IMR-90 (cell line): ENCODE data around the gene EPN2. TPM values are rescaled to one million over a fixed set of nuclear protein-coding genes. Genes with fewer than 3 reads are reported as not detected.

Source experiments
- ATAC-seq: fragments of 200-7000 bp; cut with Tn5 transposase; 2 replicates; pipeline ENCODE4 v1.9.1; 2020; ENCODE audit warnings: low read depth, mild to moderate bottlenecking, moderate library complexity
- BruUV-seq: library from RNA; stranded (reverse); fragments of 400-500 nt; replicated peaks from 2 replicates; lab custom pipeline; 2021; lab: Mats Ljungman, UMichigan
- CTCF ChIA-PET: fragments of 300-600 bp; formaldehyde crosslinking; extraction: SDS; loops from one replicate; lab custom pipeline; 2021; ENCODE audit warnings: antibody characterized with exemption; lab: Yijun Ruan, JAX
- POLR2A ChIA-PET: fragments of 300-600 bp; sonication (Branson Sonifier 250); formaldehyde crosslinking; loops from one replicate; lab custom pipeline; 2022; ENCODE audit warnings: antibody characterized with exemption; ENCODE audit not compliant: unreplicated experiment; lab: Charles Lee
- DNase-seq: peaks from one replicate; pipeline ENCODE4 v3.0.0; 2013
- H2AFZ ChIP-seq: replicated peaks from 2 replicates; pipeline ENCODE3; 2013; ENCODE audit warnings: low read length, mild to moderate bottlenecking; ENCODE audit not compliant: poor library complexity
- H2AK5ac ChIP-seq: 2 replicates; pipeline ENCODE4 v1.6.1; 2013; ENCODE audit warnings: low read depth, low read length, inconsistent platforms
- H2AK9ac ChIP-seq: replicated peaks from 2 replicates; pipeline ENCODE3; 2013; ENCODE audit warnings: mild to moderate bottlenecking, low read depth, low read length, moderate library complexity; ENCODE audit not compliant: poor library complexity
- H2BK120ac ChIP-seq: 2 replicates; pipeline ENCODE4 v1.6.1; 2013; ENCODE audit warnings: low read depth, low read length, inconsistent platforms
- H2BK15ac ChIP-seq: 3 replicates; pipeline ENCODE4 v1.6.1; 2013; ENCODE audit warnings: low read depth, low read length, inconsistent platforms
- H2BK20ac ChIP-seq: 2 replicates; pipeline ENCODE4 v1.6.1; 2013; ENCODE audit warnings: low read depth, mild to moderate bottlenecking, inconsistent platforms, low read length, moderate library complexity
- H2BK5ac ChIP-seq: 2 replicates; pipeline ENCODE4 v1.6.1; 2013; ENCODE audit warnings: mild to moderate bottlenecking, low read depth, low read length, inconsistent platforms; ENCODE audit not compliant: poor library complexity, severe bottlenecking
- H3K14ac ChIP-seq: replicated peaks from 2 replicates; pipeline ENCODE4 v1.6.1; 2013; ENCODE audit warnings: low read depth, low read length, inconsistent platforms
- H3K18ac ChIP-seq: 2 replicates; pipeline ENCODE4 v1.6.1; 2013; ENCODE audit warnings: low read depth, low read length, control low read depth
- H3K23ac ChIP-seq: 2 replicates; pipeline ENCODE4 v1.6.1; 2013; ENCODE audit warnings: low read depth, low read length, inconsistent platforms
- H3K27ac ChIP-seq: 2 replicates; pipeline ENCODE4 v1.5.1; 2013; ENCODE audit warnings: mild to moderate bottlenecking, control low read depth, low read length; ENCODE audit not compliant: insufficient read depth
- H3K27me3 ChIP-seq: 2 replicates; pipeline ENCODE4 v1.6.1; 2013; ENCODE audit warnings: low read length; ENCODE audit not compliant: control insufficient read depth, insufficient read depth
- H3K36me3 ChIP-seq: 2 replicates; pipeline ENCODE4 v1.6.1; 2013; ENCODE audit warnings: low read length, mixed read lengths; ENCODE audit not compliant: control insufficient read depth, insufficient read depth
- H3K4ac ChIP-seq: 2 replicates; pipeline ENCODE4 v1.6.1; 2013; ENCODE audit warnings: low read depth, low read length, inconsistent platforms
- H3K4me1 ChIP-seq: 2 replicates; pipeline ENCODE4 v1.6.1; 2013; ENCODE audit warnings: low read length, mixed read lengths; ENCODE audit not compliant: control insufficient read depth, insufficient read depth
- H3K4me2 ChIP-seq: 2 replicates; pipeline ENCODE4 v1.6.1; 2013; ENCODE audit warnings: low read depth, mild to moderate bottlenecking, control low read depth, low read length, moderate library complexity
- H3K4me3 ChIP-seq: 2 replicates; pipeline ENCODE4 v1.5.1; 2013; ENCODE audit warnings: low read depth, mild to moderate bottlenecking, control low read depth, low read length, moderate library complexity; ENCODE audit not compliant: insufficient read depth
- H3K56ac ChIP-seq: 2 replicates; pipeline ENCODE4 v1.6.1; 2013; ENCODE audit warnings: low read length, inconsistent platforms; ENCODE audit not compliant: insufficient read depth; ENCODE audit errors: extremely low read depth
- H3K79me1 ChIP-seq, 2 experiments: 2 replicates each; pipeline ENCODE4 v1.6.1; 2013; ENCODE audit warnings: low read length in 2 of 2, inconsistent platforms in 1 of 2, low read depth in 1 of 2
- H3K9ac ChIP-seq: 2 replicates; pipeline ENCODE4 v1.6.1; 2013; ENCODE audit warnings: low read depth, low read length, control low read depth
- H3K9me1 ChIP-seq: 2 replicates; pipeline ENCODE4 v1.6.1; 2013; ENCODE audit warnings: low read length, inconsistent platforms; ENCODE audit not compliant: insufficient read depth
- H3K9me3 ChIP-seq: 2 replicates; pipeline ENCODE4 v1.6.1; 2013; ENCODE audit warnings: low read length; ENCODE audit not compliant: control insufficient read depth, insufficient read depth
- H4K20me1 ChIP-seq: 2 replicates; pipeline ENCODE4 v1.6.1; 2013; ENCODE audit warnings: low read length, inconsistent platforms; ENCODE audit not compliant: insufficient read depth
- H4K5ac ChIP-seq: 2 replicates; pipeline ENCODE4 v1.6.1; 2013; ENCODE audit warnings: mild to moderate bottlenecking, low read depth, low read length, control low read depth
- H4K8ac ChIP-seq, 2 experiments: 2 replicates each; pipeline ENCODE4 v1.6.1; 2013; ENCODE audit warnings: low read depth in 2 of 2, low read length in 2 of 2, control low read depth in 1 of 2, inconsistent platforms in 1 of 2
- H4K91ac ChIP-seq: 2 replicates; pipeline ENCODE4 v1.6.1; 2013; ENCODE audit warnings: low read depth, low read length, inconsistent platforms; ENCODE audit not compliant: insufficient read depth
- BHLHE40 ChIP-seq: fragments of 150-350 bp; IDR thresholded peaks from 2 replicates; pipeline ENCODE4 v1.6.1; 2016; ENCODE audit warnings: mild to moderate bottlenecking, low read depth, low read length
- CEBPB ChIP-seq: IDR thresholded peaks from 2 replicates; pipeline ENCODE4 v1.6.1; 2012; ENCODE audit warnings: low read depth, low read length, improper control_type of control experiment
- CHD1 ChIP-seq: IDR thresholded peaks from 2 replicates; pipeline ENCODE4 v1.6.1; 2012; ENCODE audit warnings: low read depth, low read length, improper control_type of control experiment
- FOS ChIP-seq: fragments of 150-350 bp; IDR thresholded peaks from 2 replicates; pipeline ENCODE4 v1.6.1; 2016; ENCODE audit warnings: low read depth, low read length
- MAZ ChIP-seq: IDR thresholded peaks from 2 replicates; pipeline ENCODE4 v1.6.1; 2012; ENCODE audit warnings: low read depth, mild to moderate bottlenecking, low read length, improper control_type of control experiment, moderate library complexity, borderline replicate concordance
- MXI1 ChIP-seq: IDR thresholded peaks from 2 replicates; pipeline ENCODE4 v1.6.1; 2012; ENCODE audit warnings: low read depth, mild to moderate bottlenecking, low read length, moderate library complexity, borderline replicate concordance
- POLR2A ChIP-seq: IDR thresholded peaks from 2 replicates; pipeline ENCODE4 v1.6.1; 2012; ENCODE audit warnings: mild to moderate bottlenecking, low read depth, low read length
- RAD21 ChIP-seq: IDR thresholded peaks from 2 replicates; pipeline ENCODE4 v1.6.1; 2012; ENCODE audit warnings: low read length, improper control_type of control experiment
- RCOR1 ChIP-seq: IDR thresholded peaks from 2 replicates; pipeline ENCODE4 v1.6.1; 2012; ENCODE audit warnings: mild to moderate bottlenecking, low read length, improper control_type of control experiment; ENCODE audit not compliant: insufficient replicate concordance
- RFX5 ChIP-seq: IDR thresholded peaks from 2 replicates; pipeline ENCODE4 v1.8.0; 2012; ENCODE audit warnings: low read depth, mild to moderate bottlenecking, low read length, moderate library complexity
- WGBS, 2 experiments: methylation state at CpG; one replicate each; pipeline versions ENCODE4 v1.1.5 to v1.1.7; 2013; ENCODE audit warnings: missing lambda C conversion rate in 2 of 2; ENCODE audit not compliant: insufficient read length in 1 of 2; ENCODE audit errors: extremely low coverage in 2 of 2; 5-methylcytosine and 5-hydroxymethylcytosine counted together
- dilution Hi-C: fragments of 300-500 bp; cut with HindIII; formaldehyde crosslinking; loops from one replicate; pipeline ENCODE4 v1.14.3; 2018; ENCODE audit warnings: low sequenced_read_pairs; ENCODE audit not compliant: unreplicated experiment
- in situ Hi-C: fragments of 300-500 bp; cut with MboI; formaldehyde crosslinking; loops from 3 replicates; pipeline ENCODE4 v1.14.3; 2019; ENCODE audit warnings: low sequenced_read_pairs, inconsistent platforms, mixed read lengths
- intact Hi-C: fragments of 100-400 bp; cut with micrococcal nuclease; formaldehyde crosslinking; loops from 2 replicates; pipeline ENCODE4 v1.10.0; 2022
- polyA plus RNA-seq, 3 experiments: library from polyadenylated mRNA; depleted of rRNA; stranded (reverse); fragments of >200 nt; gene quantifications; 2 replicates each; pipeline ENCODE4 v1.2.3, GENCODE V29; 2012; ENCODE audit warnings: low replicate concordance in 1 of 3
- total RNA-seq: library from RNA; depleted of rRNA; stranded (reverse); fragments of >200 nt; gene quantifications from 2 replicates; pipeline ENCODE4 v1.2.3, GENCODE V29; 2012
- TF ChIP-seq, protein P1 (sequence below): conservative IDR thresholded peaks from 2 replicates; pipeline ENCODE4 v1.5.1; 2012; ENCODE audit warnings: mild to moderate bottlenecking, low read depth, low read length, improper control_type of control experiment
- TF ChIP-seq, protein P2 (sequence below): fragments of 150-350 bp; IDR thresholded peaks from 2 replicates; pipeline ENCODE4 v1.6.1; 2017; ENCODE audit warnings: mild to moderate bottlenecking, antibody characterized with exemption, low read length, low read depth

The EPN2 gene
- total and polyA plus RNA-seq, 2 of the 4 experiments (the other 2 are of a cell fraction): 14.9 to 25.3 TPM

DNA sequence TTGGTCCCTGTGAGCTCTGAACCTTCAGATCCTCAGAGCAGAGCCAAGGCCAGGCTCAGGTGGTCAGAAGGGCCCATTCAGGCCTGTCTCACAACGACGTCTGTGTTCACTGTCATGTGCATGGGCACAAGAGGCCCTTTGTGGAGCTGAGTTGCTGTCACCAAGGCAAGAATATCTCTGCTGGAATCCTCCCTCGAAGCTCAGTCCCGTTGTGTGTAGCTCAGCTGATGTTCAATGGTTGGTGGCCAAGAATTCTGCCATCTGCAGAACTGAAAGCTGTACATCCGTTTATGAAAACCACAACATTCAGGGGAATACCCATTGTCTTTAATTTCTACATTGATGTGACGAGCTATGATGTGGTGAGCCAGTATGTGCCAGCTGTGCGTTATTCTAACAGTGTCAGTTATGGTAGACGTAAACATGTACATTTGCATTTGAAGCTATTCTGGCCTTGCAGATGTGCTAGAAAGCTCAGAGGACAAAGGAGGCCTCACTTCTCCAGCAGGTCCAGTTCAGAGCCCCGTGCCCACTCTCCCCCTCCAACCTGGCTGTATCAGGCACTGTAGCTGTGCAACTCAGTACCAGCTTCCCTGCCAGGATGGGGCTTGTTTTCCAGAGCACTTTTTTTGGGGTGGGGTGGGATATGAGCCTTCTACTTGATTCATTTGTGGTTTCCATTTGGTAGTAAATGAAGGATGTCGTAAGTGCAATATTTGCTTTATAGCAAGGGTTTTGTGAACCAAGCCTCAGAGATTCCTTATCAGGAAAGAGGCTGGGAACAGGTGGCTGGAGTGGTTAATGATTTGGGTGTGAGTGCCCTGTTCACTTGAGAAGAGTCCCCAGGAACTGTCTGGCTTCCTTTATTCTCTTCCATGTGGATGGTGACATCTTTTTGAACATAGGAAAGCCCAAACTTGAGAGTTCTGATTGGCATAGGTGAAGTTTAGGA is 69.3 kb downstream of the EPN2 start:
- Histone ChIP-seq H3K4ac (no peak overlapping the region), H3K9me1 (peaks cover 36% of the 10 kb centered on the region), H2AK9ac (no peak overlapping the region), H2BK120ac (no peak overlapping the region), H3K27me3 (no peaks in the 10 kb centered on the region), H4K8ac (no peak overlapping the region), H2BK15ac (no peak overlapping the region), H3K4me1 (peaks cover 8% of the 10 kb centered on the region), H3K56ac (no peak overlapping the region), H4K20me1 (peaks cover 27% of the 10 kb centered on the region), H3K9me3 (no peaks in the 10 kb centered on the region), H2AFZ (no peak overlapping the region), H3K36me3 (peaks cover 12% of the 10 kb centered on the region), H2BK20ac (no peak overlapping the region), H3K79me1 (peaks cover 37 to 90% of the 10 kb centered on the region in 2 experiments), H4K5ac (no peak overlapping the region), H2BK5ac (no peak overlapping the region), H3K9ac (no peak overlapping the region), H3K4me3 (no peak overlapping the region), H3K4me2 (no peak overlapping the region), H2AK5ac (no peak overlapping the region), H4K91ac (no peak overlapping the region), H3K27ac (no peak overlapping the region), H3K14ac (no peak overlapping the region), H3K23ac (no peak overlapping the region), H3K18ac (no peak overlapping the region)
- CTCF ChIA-PET: no interaction called here
- POLR2A ChIA-PET: no interaction called here
- dilution Hi-C loops (no loop called here), intact Hi-C loops (no loop called here), in situ Hi-C loops (no loop called here)
- no TSS peak for BruUV-seq
- no peak for DNase-seq
- ATAC-seq: no peak
- TF ChIP-seq BHLHE40: no peak
- TF ChIP-seq MXI1: no peak
- no peak for TF ChIP-seq RFX5
- TF ChIP-seq, protein P1, sequence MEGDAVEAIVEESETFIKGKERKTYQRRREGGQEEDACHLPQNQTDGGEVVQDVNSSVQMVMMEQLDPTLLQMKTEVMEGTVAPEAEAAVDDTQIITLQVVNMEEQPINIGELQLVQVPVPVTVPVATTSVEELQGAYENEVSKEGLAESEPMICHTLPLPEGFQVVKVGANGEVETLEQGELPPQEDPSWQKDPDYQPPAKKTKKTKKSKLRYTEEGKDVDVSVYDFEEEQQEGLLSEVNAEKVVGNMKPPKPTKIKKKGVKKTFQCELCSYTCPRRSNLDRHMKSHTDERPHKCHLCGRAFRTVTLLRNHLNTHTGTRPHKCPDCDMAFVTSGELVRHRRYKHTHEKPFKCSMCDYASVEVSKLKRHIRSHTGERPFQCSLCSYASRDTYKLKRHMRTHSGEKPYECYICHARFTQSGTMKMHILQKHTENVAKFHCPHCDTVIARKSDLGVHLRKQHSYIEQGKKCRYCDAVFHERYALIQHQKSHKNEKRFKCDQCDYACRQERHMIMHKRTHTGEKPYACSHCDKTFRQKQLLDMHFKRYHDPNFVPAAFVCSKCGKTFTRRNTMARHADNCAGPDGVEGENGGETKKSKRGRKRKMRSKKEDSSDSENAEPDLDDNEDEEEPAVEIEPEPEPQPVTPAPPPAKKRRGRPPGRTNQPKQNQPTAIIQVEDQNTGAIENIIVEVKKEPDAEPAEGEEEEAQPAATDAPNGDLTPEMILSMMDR: no peak
- TF ChIP-seq, protein P2, sequence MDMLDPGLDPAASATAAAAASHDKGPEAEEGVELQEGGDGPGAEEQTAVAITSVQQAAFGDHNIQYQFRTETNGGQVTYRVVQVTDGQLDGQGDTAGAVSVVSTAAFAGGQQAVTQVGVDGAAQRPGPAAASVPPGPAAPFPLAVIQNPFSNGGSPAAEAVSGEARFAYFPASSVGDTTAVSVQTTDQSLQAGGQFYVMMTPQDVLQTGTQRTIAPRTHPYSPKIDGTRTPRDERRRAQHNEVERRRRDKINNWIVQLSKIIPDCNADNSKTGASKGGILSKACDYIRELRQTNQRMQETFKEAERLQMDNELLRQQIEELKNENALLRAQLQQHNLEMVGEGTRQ: no peak
- TF ChIP-seq RCOR1: no peak
- TF ChIP-seq RAD21: no peak
- no peak for TF ChIP-seq FOS
- TF ChIP-seq CHD1: no peak
- TF ChIP-seq MAZ: no peak
- no peak for TF ChIP-seq POLR2A
- no peak for TF ChIP-seq CEBPB
- WGBS, 2 experiments: 36% methylated on average over 3 of the region's 10 CpGs; no CpG with 5 or more reads in 1 of the 2 experiments
